ENCODE results near the gene ITGAL.
"Not testable (repeated sequence)": the region's sequence is repeated elsewhere in the genome, so short reads cannot be mapped to it uniquely, and the experiment has no call there.

Gene ITGAL

DNA sequence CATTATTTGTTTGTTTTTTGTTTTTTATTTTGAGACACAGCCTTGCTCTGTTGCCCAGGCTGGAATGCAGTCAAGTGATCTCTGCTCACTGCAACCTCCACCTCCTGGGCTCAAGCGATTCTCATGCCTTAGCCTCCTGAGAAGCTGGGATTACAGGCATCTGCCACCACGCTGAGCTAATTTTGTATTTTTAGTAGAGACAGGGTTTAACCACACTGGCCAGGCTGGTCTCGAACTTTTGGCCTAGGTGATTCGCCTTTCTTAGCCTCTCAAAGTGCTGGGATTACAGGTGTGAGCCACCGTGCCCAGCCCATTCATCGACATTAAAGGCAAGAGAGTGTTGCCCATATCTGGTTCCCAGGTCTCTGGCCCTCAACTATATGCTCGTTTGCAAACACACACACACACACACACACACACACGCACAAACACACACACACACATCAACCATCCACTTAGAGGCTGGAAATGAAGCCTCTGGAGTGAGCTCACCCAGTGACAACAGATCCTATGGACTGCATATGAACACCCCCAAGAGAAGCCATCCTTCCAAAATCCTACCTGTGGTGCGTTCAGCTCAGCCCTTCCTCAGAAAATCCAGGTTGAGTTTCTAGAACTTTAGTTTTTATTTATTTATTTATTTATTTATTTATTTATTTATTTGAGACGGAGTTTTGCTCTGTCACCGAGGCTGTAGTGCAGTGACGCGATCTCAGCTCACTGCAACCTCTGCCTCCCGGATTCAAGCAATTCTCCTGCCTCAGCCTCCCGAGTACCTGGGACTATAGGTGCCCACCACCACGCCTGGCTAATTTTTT lies 14.6 kb upstream of the ITGAL start:
- DNase-seq = no peak

DNA sequence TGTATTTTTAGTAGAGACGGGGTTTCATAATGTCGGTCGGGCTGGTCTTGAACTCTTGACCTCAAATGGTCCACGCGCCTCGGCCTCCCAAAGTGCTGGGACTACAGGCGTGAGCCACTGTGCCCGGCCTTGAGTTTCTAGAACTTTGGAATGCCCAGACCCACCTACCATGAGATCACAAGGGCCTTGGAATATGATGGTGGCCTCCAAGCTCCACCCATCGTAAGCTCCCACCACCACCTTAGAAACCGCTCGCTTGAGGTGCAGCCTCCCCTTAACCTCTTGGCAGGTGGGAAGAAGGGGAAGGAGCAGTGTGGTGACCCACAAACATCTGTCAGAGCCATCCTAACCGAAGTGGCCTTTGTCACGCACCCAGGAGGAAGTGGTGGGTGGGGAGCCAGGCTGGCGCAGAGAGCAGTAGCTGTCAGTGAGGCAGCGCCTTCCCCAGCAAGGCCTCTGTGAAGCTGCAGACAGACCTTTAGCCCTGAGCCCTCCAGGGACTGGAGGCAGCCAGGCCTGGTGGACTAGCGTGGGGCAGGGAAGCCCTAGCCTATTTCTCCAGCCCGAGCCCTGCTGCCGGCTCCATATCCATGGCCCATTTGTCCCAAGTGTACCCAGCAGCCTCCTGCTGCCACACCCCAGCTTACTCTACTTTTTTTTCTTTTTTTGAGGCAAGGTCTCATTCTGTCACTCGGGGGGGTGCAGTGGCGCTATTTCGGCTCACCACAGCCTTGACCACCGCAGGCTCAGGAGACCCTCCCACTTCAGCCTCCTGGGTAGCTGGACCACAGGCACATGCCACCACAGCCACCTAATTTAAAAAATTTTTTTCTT lies 13.8 kb upstream of the ITGAL start:
- DNase-seq = peak in 1 of 2 donors; percentile 8

DNA sequence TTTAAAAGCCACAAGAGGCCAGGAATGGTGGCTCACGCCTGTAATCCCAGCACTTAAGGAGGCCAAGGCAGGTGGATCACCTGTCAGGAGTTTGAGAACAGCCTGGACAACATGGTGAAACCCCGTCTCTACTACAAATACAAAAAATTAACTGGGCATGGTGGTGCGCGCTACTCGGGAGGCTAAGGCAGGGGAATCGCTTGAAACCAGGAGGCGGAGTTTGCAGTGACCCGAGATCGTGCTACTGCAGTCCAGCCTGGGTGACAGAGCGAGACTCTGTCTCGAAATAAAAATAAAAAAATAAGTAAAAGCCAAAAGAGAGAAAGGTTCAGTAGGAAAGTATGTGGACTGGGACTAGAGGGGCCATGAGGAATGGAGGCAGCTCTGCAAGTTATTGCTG lies 13.1 kb upstream of the ITGAL start:
- DNase-seq = no peak

DNA sequence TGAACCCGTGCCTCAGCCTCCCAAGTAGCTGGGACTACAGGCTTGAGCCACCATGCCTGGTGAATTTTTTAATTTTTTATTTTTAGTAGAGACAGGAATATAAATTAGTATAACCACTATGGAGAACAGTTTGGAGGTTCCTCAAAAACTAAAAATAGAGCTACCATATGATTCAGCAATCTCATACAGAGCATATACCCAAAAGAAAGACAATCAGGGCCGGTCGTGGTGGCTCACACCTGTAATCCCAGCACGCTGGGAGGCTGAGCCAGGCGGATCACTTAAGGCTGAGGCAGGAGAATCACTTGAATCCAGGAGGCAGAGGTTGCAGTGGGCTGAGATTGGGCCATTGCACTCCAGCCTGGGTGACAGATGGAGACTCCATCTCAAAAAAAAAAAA lies 11.1 kb upstream of the ITGAL start:
- not testable (repeated sequence) for DNase-seq

DNA sequence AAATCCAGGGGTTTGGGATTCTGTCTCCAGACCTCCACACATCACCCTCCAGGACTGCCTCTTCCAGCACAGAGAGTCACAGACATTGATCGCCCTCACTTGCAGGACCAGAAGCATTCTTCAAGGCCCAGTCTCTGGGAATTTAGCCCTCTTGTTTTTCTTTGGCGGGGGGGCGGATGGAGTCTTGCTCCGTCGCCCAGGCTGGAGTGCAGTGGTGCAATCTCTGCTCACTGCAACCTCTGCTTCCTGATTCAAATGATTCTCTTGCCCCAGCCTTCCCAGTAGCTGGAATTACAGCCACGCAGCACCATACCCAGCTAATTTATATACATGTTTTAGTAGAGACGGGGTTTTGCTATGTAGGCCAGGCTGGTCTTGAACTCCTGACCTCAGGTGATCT lies 8.5 kb upstream of the ITGAL start:
- DNase-seq = no peak

DNA sequence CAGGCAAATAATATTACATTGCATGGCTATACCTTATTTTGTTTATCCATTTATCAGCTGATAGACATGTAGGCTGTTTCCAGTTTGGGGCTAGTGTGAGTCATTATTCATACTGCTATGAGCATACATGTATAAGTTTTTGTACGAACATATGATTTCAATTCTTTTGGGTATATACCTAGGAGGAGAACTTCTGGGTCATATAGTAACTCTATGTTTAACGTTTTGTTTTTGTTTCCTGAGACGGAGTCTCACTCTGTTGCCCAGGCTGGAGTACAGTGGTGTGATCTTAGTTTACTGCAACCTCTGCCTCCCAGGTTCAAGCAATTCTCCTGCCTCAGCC lies 2.4 kb upstream of the ITGAL start:
- DNase-seq = no peak

DNA sequence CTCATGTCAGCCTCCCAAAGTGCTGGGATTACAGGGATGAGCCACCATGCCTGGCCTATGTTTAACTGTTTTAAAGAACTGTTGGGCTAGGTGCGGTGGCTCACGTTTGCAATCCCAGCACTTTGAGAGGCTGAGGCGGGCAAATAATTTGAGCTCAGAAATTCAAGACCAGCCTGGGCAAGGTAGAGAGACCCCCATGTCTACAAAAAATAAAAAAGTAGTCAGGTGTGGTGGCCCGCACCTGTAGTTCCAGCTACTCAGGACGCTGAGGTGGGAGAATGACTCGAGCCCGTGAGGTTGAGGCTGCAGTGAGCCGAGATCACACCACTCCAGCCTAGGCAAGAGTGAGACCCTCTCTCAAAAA lies 1.9 kb upstream of the ITGAL start:
- no peak for DNase-seq

DNA sequence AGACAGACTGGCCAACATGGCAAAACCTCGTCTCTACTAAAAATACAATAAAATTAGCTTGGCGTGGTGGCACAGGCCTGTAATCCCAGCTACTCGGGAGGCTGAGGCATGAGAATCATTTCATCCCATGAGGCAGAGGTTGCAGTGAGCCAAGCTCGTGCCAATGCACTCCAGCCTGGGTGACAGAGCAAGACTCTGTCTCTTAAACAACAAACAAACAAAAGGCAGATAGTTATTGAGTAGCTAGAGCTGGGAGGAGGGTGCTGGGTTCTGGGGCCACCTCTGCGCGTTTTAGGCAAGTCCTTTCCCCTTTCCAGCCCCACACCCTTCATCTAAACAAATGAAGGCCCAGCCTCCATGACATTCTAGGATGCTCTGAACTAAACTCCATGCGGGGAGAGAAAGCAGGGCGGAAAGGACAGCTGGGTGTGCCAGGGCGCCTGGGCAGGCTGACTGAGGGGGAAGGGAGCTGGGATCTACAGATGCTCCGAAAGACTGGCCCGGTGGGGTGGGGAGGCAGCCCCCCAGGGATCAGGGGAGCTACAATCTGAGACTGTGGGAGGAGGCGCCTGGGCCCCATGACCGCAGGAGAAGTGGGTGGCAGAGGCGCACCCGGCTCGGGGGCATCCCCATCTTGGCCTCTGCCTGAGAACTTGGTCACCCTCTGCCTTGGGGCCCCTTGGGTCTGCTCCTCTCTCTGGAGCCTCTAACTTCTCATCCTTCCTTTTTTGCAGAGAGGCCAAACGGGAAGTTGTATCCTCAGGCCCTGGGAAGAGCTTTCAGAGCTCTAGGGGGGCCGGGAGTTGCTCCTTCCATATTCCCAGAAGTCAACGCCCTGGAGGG lies 910 bp downstream of the ITGAL start:
- DNase-seq = no peak

DNA sequence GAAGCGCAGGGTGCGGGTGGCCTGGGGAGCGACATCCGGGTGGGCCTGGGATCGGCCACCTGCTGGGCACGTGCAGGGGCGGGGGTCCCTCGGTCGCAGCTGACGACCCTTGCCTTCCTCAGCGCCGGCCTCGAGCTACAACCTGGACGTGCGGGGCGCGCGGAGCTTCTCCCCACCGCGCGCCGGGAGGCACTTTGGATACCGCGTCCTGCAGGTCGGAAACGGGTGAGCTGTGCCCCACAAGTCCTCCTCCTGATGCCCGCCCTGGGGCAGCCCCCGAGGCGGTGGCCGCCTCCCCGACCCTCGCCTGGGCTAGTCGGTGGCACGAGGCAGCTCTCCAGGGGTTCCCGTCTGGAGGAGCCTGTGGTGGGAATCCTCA lies 1.5 kb downstream of the ITGAL start:
- no peak for DNase-seq

DNA sequence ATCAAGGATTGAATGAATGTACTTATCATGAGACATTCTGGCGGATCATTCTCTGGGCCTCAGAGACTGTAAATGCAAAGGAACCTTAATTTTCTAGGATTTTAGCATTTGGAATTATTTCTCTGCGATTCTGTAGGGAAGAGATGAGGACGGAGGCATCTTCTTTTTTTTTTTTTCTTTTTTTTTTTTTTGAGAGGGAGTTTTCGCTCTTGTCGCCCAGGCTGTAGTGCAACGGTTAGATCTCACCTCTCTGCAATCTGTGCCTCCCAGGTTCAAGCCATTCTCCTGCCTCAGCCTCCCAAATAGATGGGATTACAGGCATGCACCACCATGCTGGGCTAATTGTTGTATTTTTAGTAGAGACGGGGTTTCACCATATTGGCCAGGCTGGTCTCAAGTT lies 2.1 kb downstream of the ITGAL start:
- DNase-seq = no peak

DNA sequence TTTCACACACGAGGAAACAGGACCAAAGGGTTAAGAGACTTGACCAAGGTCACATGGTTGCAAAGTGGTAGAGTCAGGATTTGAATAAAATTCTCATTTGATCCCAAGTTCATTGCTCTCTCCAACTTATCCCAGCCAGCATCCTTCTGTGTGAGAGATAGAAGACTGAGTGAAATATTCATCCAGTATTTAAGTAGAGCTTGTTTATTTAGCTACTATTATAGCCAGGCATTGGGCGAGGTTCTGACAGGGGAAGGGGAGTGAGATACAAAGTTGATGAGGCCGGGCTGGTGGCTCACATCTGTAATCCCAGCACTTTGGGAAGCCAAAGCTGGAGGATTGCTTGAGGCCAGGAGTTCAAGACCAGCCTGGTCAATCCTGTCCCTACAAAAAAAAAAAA lies 4.4 kb downstream of the ITGAL start:
- DNase-seq = no peak

DNA sequence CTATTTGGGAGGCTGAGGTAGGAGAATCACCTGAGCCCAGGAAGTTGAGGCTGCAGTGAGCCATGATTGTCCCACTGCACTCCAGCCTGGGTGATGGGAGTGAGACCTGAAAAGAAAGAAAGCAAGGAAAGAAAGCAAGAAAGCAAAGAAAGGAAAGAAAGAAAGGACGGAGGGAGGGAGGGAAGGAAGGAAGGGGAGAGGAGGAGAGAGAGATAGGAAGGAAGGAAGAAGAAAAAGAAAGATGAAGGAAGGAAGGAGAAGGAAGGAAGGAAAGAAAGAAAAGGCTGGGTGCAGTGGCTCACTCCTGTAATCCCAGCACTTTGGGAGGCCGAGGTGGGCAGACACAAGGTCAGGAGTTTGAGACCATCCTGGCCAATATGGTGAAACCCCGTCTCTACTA lies 5.2 kb downstream of the ITGAL start:
- not testable (repeated sequence) for DNase-seq

DNA sequence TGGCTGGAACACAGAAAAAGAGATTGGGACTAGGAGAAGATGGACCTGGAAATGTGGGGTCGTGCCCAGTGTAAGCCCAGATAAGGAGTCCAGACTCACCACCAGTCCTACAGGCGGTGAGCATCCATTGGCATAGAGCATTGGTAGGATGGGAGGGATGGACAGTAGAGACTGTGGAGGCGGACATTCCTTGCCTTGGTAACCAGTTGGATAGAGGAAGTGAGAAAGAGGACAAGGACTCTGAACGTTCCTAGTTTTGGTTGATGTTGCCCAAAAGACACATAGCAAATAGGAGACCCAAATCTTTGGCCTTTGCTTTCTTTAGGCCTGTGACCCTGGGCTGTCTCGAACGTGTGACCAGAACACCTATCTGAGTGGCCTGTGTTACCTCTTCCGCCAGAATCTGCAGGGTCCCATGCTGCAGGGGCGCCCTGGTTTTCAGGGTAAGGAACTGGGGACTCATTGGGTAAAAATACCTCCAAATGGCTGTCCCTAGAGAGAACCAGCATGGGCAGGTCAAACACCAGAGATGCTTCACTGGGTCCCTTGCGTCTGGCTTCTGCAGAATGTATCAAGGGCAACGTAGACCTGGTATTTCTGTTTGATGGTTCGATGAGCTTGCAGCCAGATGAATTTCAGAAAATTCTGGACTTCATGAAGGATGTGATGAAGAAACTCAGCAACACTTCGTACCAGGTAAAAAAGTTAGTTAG lies 6.4 kb downstream of the ITGAL start:
- no peak for DNase-seq

DNA sequence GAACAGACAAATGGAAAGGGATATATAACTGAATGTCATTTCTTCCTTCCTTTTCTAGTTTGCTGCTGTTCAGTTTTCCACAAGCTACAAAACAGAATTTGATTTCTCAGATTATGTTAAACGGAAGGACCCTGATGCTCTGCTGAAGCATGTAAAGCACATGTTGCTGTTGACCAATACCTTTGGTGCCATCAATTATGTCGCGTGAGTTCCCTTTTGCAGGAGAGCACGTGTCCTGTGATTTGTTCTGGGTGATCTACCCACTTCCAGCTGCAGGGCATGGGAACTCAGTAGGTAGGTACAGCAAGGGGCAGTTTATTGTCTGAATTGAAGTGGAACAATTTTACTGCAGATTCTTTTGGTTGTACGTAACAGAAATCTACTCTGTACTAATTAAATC lies 8.8 kb downstream of the ITGAL start:
- DNase-seq = no peak

DNA sequence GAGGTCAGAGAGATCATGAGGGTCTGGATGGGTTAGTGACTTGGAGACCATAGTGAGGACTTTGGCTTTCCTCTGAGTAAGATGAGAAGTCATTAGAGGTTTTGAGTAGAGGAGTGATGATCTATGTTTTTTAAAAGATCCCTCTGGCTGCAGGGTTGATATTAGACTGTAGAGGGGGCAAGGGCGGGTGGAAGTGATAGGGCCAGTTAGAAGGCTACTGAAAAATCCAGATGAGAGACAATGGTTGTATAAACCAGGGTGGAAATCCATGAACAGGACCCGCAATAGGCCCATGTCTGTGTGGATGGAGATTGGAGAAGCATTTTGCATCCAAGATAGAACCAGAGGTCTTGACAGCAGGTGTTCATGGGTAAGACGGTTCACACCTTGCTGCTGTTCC lies 9.8 kb downstream of the ITGAL start:
- no peak for DNase-seq

DNA sequence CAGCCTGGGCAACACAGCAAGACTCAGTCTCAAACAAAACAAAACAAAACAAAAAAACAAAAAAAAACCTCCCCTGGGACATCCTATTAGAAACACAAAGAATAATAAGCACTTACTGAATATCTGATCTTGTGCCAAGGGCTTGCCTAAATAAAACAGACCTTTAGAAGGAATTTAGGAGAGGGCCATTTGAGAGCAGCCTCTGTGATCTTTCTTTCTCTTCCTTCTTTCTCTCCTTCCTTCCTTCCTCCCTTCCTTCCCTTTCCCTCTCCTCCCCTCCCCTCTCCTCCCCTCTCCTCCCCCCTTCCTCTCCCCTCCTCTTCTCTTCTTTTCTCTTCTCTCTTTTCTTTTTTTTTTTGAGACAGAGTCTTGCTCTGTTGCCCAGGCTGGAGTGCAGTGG lies 12.3 kb downstream of the ITGAL start:
- no peak for DNase-seq

DNA sequence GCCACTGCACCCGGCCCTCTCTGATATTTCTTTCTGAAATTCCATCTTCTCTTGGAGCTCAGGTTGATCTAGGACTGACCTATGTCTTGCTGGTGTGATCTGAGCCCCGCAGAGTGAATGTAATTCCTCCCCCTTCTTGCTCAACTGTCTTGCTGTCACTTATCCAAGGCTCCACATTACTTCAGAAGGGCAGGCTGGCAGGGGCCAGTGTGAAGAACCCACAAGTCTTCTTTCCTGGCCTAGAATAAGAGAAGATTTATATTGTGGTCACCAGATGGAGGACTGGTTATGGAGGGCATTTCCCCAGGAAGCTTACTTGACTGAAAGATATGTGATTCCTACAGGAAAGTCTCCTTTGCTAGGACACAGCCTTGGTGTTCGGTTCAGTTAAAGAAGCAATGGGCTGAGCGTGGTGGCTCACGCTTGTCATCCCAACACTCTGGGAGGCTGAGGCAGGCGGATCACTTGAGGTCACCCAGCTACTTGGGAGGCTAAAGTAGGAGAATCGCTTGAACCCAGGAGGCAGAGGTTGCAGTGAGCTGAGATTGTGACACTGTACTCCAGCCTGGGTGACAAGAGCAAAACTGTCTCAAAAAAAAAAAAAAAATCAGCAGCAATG lies 13.4 kb downstream of the ITGAL start:
- DNase-seq = no peak

DNA sequence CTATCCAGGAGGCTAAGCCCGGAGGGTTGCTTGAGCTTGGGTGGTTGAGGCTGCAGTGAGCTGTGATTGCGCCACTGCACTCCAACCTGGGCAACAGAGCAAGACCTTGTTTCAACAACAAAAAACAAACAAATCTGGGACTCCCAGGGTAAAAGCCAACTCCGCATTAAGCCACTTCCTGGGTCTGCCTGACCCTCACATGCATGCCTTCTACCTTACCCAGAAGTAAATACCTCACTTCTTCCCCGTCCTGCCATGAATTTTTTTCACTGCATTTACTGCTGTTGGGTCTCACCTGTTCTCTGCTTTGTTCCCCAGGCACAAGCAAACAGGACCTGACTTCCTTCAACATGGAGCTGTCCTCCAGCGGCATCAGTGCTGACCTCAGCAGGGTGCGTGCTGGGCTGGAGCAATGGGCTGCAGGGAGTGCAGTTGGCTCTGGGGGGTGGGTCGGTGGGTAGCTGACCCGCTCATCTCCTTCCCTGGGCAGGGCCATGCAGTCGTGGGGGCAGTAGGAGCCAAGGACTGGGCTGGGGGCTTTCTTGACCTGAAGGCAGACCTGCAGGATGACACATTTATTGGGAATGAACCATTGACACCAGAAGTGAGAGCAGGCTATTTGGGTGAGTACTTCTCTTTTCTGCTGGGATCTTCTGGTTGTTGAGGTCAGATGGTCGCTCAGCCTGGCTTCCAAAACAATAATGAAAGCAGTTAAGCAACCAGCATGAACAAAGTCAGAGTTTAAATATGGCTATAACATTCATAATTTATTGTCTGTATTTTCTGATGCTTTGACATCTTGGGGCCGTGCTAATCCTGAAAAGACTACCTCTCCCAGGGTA lies 16.4 kb downstream of the ITGAL start:
- no peak for DNase-seq

DNA sequence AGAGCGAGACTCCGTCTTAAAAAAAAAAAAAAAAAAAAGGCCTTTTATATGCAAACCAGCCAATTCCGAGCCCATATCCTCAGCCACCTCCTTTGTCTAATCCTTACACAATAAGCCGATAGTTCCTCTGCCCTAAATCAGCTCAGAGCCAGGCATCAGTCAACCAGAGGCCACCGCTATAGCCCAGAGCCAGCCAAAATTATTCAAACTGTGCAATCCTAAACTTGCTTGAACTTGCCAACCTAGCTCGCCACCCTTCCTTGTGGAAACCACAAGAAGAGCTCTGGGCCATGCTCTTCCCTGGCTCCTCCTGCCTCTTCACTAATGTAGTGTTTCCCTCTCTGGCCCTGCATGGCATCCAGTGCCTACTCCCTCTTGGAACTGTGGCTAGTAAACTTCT lies 17.7 kb downstream of the ITGAL start:
- DNase-seq = no peak

DNA sequence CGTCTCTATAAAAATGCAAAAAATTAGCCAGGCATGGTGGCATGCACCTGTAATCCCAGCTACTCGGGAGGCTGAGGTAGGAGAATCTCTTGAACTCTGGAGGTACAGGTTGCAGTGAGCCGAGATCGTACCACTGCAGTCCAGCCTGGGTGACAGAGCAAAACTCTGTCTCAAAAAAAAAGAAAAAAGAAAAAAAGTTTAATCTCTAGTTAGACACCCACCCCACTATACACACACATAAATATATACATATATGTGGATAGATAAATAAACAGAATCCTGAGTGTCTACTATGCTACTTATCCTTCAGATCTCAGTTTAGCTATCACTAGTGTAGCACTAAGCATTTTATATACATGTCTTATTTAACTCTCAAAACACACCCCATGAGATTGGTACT lies 18.7 kb downstream of the ITGAL start:
- no peak for DNase-seq

DNA sequence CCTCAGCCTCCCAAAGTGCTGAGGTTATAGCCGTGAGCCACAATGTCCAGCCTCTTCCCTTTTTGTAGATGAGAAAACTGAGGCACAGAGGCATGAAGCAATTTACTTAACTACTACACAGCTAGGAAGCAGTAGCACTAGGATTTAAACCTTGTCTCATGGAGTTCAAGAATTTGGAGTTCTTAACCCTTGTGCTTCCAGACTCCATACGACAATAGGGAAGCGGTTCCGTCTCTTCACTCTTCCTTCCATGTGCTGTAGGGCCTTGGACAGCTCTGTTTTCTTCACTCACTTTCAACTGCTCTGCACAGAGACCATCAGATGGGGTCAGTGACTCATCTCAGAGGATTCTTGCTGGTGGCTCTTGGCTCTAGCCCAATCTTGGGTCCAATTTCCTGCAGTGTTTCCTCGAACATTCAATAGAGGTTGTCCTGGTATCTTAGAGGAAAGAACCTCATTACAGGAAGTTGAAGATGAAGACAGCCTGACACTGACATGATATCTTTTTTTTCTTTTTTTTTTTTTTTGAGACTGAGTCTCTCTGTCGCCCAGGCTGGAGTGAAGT lies 19.3 kb downstream of the ITGAL start:
- DNase-seq = no peak
